GM18502 (cell line): ENCODE measurements around the gene EED.
A peak's percentile ranks its signal among the peaks of the same experiment; 100 is the strongest.

ENCODE experiments used
- ATAC-seq: cut with Tn5 transposase; IDR thresholded peaks from one replicate; pipeline ENCODE4 v1.9.1; 2021; ENCODE audit warnings: mild to moderate bottlenecking; ENCODE audit not compliant: unreplicated experiment, poor library complexity

EED gene

GRCh38 chr11:86246293-86246675, 1.7 kb downstream of the EED start:
- no peak for ATAC-seq

DNA sequence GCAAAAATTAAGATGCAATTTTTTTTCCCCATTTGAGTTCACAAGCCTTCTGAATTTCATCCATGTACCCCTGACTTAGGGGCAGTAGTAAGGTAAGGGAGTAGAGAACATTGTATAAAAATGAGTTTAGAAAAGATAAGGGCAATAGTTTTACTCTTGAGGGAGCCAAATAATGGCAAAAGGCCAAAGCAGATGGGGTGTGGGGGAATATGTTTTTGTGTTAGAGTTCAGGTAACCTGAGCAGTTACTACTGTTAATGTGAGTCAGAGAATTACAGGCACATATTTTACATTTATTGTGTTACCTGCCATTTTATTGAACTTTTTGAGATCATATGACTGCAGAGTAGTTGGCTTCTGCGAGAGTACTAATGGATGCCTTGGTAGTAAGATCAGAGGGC, 3.1 kb downstream of the EED start:
- no peak for ATAC-seq

DNA sequence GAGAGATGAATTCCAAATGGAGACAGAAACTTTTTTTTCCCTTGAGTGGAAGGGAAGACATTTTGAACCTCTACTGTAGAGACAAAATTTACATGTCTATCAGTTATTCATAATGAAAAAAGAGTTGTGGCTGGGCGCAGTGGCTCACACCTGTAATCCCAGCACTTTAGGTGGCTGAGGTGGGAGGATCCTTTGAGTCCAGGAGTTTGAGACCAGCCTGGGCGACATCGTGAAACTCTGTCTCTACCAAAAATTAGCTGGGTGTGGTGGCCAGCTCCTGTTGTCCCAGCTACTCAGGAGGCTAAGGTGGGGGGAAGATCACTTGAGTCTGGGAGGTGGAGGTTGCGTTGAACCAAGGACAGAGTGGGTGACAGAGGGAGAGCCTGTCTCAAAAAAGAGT, 4.1 kb downstream of the EED start:
- ATAC-seq: no peak

DNA sequence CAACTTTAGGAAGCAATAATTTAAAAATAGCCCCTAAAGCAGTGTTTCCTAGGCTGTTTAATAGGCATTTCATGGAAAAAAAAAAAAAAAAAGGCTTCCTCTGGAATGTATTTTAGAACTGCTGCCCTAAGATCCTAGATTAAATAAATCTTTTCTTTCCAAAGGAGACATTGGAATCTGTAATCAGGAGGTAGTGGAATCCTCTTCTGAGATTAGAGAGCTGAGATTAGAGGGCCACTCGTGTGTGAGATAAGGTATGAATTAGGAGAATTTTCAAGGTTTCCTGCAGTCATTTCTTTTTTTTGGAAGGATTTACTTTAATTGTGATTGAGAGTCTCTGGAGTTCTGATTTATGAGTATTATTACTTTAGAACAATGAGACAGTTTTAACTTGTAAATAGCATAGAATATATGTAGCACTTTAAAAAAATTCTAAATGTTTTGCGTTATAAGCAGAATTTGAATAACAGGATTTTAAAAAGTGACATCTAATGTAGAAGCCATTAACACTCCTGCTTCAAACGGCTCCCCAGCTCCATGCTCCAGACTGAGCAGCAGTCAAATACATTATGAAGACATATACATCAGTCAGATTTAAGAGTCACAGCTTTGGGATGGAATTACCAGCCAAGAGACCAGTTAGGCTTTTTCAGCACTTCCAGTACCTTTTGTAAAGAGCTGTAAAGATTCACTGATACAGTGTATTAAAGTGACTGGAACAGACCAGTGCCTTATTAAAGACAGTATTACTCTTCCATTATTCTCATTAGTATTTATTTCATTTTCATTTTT, 5.0 kb downstream of the EED start:
- ATAC-seq: no peak

GRCh38 chr11:86251345-86251744, 6.8 kb downstream of the EED start:
- no peak for ATAC-seq

DNA sequence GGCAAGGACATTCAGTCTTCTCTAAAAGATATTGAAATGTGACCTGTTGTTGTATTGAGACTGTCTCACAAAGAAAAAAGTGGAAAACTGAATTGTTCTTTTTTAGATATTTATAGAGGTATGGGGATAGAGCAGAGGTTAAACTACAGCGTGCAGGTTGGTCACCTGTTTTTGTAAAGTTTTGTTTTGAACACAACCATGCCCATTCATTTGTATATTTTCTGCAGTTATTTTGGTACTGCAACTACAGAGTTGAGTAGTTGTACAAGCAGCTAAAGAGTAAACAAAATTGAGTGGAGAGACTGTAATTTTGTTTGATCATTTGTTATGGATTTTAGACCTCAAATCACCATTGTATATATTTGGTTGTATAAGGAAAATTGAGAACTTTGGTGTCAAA, 11.3 kb downstream of the EED start:
- ATAC-seq: peak; percentile 90

DNA sequence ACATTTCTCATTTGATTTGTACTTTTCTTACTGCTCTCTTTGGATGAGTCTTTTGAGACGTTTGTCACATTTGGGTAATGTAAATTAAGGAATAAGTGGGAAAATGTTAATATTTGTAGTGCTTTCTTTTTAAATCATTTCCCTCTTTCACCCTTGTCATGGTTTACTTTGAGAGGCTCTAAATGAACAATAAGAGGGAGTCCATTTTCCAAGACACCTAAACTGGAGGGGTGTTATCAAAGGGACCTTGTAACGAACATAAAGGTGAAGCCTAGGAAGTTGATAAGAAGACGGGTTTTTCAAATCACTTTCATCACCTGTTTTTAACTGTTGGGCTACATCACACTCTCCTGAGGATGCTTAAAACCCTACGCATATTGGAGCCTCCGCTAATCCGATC, 12.1 kb downstream of the EED start:
- ATAC-seq: no peak

GRCh38 chr11:86257446-86257845, 12.9 kb downstream of the EED start:
- no peak for ATAC-seq

DNA sequence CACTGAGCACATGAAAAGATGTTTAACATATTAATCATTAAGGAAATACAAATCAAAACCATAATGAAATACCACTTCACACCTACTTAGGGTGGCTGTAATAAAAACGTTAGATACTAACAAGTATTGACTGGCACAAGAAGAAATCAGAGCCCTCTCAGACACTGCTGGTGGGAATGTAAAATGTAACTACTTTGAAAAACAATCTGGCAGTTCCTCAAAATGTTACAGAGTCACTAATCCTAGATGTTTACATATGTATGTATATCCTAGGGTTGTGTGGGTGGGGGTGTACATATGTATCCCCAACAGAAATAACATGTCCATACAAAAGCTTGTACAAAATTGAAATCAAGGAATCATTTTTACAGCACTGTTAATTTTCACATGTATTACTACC, 15.2 kb downstream of the EED start:
- ATAC-seq: no peak

DNA sequence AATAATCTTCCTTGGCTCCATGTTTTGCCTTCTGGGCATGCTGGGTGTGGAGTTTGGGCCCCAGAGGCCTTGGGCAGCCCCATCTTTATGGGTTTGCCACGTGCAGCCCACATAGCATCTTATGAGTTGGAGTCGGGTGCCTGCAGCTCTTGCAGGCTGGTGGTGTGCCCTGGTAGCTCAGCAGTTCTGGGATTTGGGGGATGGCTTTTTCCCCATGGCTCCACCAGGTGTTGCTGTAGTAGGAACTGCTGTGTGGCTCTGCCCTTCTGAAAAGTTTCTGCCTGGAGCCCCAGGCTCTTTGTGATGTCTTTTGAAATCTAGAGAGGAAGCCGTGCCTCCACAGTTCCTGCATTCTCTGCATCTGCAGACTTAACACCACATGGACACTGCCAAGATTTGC, 16.8 kb downstream of the EED start:
- no peak for ATAC-seq

GRCh38 chr11:86262387-86262786, 17.8 kb downstream of the EED start:
- no peak for ATAC-seq

GRCh38 chr11:86264649-86265048, 20.1 kb downstream of the EED start:
- ATAC-seq: no peak

GRCh38 chr11:86265194-86265593, 20.6 kb downstream of the EED start:
- ATAC-seq: no peak

- ATAC-seq: no peak
These were observed 25.1 kb downstream of the EED start for GRCh38 chr11:86269645-86270044.

DNA sequence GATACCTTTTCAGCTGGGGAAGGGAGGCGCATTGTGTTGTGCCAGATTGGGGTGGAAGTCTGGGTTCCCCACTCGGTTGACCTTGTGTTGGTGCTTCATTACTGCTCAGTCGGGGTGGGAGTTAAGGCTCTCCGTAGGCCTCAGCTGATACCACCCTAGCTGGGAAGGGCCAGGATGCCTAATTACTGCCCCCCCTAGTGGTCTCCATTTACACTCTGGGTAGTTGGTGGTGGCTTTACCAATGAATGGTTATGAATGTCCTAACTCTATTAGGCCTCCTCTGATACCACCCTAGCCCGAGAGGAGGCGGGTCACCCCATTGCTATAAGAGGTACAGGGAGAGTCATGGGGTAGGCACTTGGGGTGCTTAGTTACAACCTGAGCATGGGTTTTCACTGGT, 29.9 kb downstream of the EED start:
- no peak for ATAC-seq

DNA sequence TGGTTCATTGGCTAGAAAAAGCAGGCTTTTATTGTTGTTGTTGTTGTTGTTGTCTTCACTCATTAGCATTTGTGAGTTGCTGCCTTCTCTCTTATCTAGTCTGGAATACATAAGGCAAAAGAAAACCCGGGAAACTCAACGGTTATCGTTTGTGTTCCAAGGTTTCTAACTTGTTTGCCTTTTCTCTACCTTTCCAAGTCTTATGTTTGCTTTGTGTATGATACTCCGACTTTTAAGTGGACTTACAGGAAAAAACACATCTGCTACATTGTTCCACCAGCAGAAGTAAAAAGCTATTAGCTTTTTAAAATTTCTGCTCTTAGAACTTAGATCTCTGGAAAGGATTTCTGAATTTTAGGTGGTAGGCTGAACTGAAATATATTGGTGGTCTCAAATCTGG, 30.4 kb downstream of the EED start:
- no peak for ATAC-seq

DNA sequence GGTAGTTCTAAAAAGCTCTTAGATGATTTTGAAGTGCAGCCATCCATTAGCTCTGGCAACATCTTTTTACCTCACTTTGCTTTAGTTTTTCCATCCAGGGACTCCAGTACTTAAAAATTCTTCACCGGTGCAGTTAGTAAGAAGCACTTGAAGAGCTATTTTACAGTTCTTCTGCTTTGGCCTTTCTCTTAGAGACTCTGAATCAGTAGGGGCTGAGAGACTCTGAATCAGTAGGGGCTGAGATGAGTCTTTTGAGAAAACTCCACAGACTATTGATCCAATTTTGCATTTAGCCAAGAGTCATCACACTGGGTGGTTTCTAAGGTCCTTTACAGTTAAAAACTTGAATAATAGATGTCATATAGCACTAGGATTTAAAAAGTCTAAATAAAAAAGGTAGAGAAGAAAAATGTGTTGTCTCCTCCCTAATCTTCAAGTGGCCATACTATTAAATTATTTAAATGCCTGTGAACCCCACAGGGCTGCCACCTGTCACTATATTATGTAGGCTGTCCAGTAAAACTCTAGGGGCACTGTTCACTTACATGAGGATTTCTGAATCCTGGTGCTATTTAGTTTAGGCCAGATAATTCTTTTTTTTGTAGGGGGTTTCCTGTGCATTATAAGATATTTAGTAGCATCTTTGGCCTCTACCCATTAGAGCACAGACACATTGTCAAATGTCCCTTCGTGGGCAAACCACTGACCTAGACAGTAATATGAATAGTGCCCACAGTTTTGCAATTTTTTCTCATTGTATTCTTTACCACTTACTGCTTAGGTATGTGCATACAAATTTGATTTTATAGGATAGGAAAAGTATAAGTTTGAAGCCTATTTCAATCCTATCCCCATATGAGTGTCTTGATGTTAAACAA, 31.2 kb downstream of the EED start:
- no peak for ATAC-seq

DNA sequence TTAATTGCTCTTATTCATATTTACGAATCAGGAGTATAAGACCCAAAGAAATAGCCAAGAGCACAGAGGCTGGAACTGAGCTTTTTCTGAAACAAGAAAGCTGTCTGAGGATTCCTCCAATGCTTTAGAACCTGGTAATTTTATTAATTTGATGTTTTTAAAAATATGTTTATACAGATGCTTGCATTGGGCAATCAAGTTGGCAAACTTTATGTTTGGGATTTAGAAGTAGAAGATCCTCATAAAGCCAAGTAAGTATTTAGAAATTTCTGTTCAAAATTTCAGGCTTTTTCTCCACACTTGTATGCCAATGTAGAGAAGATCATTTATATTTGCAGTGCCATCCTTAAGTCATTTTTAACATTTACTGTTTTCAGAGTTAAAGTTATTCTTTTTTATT, 33.2 kb downstream of the EED start:
- ATAC-seq: no peak

GRCh38 chr11:86278226-86278625, 33.7 kb downstream of the EED start:
- ATAC-seq: no peak

- no peak for ATAC-seq
These were observed 35.2 kb downstream of the EED start for GRCh38 chr11:86279747-86280146.

- peak; percentile 16 for ATAC-seq
These were observed 42.9 kb downstream of the EED start for GRCh38 chr11:86287468-86287796.
